Dendritic cell treated with granulocyte-macrophage colony-stimulating factor and Interleukin-4, amounts not matched to agents 40 ng/mL and 50 ng/mL, for 4 days (primary cell): ENCODE measurements around the gene ALKBH8.
"Not testable (repeated sequence)": the region's sequence is repeated elsewhere in the genome, so short reads cannot be mapped to it uniquely, and the experiment has no call there.

Source experiments
- H3K27ac Mint-ChIP-seq: one replicate; pipeline ENCODE4 v1.8.0; 2022; ENCODE audit warnings: mild to moderate bottlenecking, mixed read lengths
- H3K27me3 Mint-ChIP-seq: one replicate; pipeline ENCODE4 v1.8.0; 2022; ENCODE audit warnings: mild to moderate bottlenecking, mixed read lengths
- H3K36me3 Mint-ChIP-seq: one replicate; pipeline ENCODE4 v1.8.0; 2022; ENCODE audit warnings: low read depth, mixed read lengths
- H3K4me1 Mint-ChIP-seq: one replicate; pipeline ENCODE4 v1.8.0; 2022; ENCODE audit warnings: low read depth, mixed read lengths
- H3K4me3 Mint-ChIP-seq: one replicate; pipeline ENCODE4 v1.8.0; 2022; ENCODE audit warnings: mild to moderate bottlenecking, moderate library complexity, mixed read lengths
- H3K9me3 Mint-ChIP-seq: one replicate; pipeline ENCODE4 v1.8.0; 2022; ENCODE audit warnings: mixed read lengths
- intact Hi-C: fragments of 100-400 bp; cut with micrococcal nuclease; formaldehyde crosslinking; loops from one replicate; pipeline ENCODE4 v1.15.0; 2022

The ALKBH8 gene

GRCh38 chr11:107466275-107466866, 99.2 kb downstream of the ALKBH8 start:
- H3K36me3 Mint-ChIP-seq, H3K27ac Mint-ChIP-seq, intact Hi-C loops, H3K4me3 Mint-ChIP-seq, H3K4me1 Mint-ChIP-seq: not testable (repeated sequence)
- H3K27me3 Mint-ChIP-seq = peaks cover 32% of the 10 kb centered on the region
- peaks cover 10% of the 10 kb centered on the region for H3K9me3 Mint-ChIP-seq

- Mint-ChIP-seq H3K27ac (peak within 1 kb of the TSS; percentile 91), H3K36me3 (peaks cover 33% of the 10 kb centered on the region), H3K4me1 (peaks cover 16% of the 10 kb centered on the region), H3K27me3 (peaks cover 21% of the 10 kb centered on the region), H3K4me3 (peak within 1 kb of the TSS; percentile 86), H3K9me3 (no peaks in the 10 kb centered on the region)
- intact Hi-C loops = loop anchor here (2.0 kb wide), 1 partner anchor 107 kb away; the partner anchor contains the start of gene ALKBH8
These were observed 107.8 kb downstream of the ALKBH8 start, which contains the start of gene CWF19L2 for GRCh38 chr11:107457558-107458271. CWF19L2 (minus strand) TSS chr11:107457825; CDS start chr11:107457816, 9 bp downstream.

GRCh38 chr11:107457205-107457557, 108.4 kb downstream of the ALKBH8 start:
- intact Hi-C loops = loop anchor here (2.0 kb wide), 1 partner anchor 108 kb away; the partner anchor contains the start of gene ALKBH8
- Mint-ChIP-seq H3K27me3 (peaks cover 16% of the 10 kb centered on the region), H3K4me1 (peaks cover 16% of the 10 kb centered on the region), H3K4me3 (peak overlapping the region; percentile 86), H3K9me3 (no peaks in the 10 kb centered on the region), H3K27ac (peak overlapping the region; percentile 91), H3K36me3 (peaks cover 38% of the 10 kb centered on the region)

GRCh38 chr11:107453594-107454286, 111.8 kb downstream of the ALKBH8 start:
- Mint-ChIP-seq H3K9me3 (no peaks in the 10 kb centered on the region), H3K4me1 (peaks cover 16% of the 10 kb centered on the region), H3K36me3 (peaks cover 63% of the 10 kb centered on the region), H3K27me3 (no peaks in the 10 kb centered on the region), H3K27ac (no peak overlapping the region), H3K4me3 (no peak overlapping the region)
- intact Hi-C loops = no loop called here
